IMR-90 (cell line): Measurements from ENCODE around the gene MTIF3. TPM values are rescaled to one million over a fixed set of nuclear protein-coding genes. Genes with fewer than 3 reads are reported as not detected.

Experiments
- ATAC-seq: fragments of 200-7000 bp; cut with Tn5 transposase; 2 replicates; pipeline ENCODE4 v1.9.1; 2020; ENCODE audit warnings: low read depth, mild to moderate bottlenecking, moderate library complexity
- BruUV-seq: library from RNA; stranded (reverse); fragments of 400-500 nt; replicated peaks from 2 replicates; lab custom pipeline; 2021; lab: Mats Ljungman, UMichigan
- CTCF ChIA-PET: fragments of 300-600 bp; formaldehyde crosslinking; extraction: SDS; loops from one replicate; lab custom pipeline; 2021; ENCODE audit warnings: antibody characterized with exemption; lab: Yijun Ruan, JAX
- POLR2A ChIA-PET: fragments of 300-600 bp; sonication (Branson Sonifier 250); formaldehyde crosslinking; loops from one replicate; lab custom pipeline; 2022; ENCODE audit warnings: antibody characterized with exemption; ENCODE audit not compliant: unreplicated experiment; lab: Charles Lee
- DNase-seq: peaks from one replicate; pipeline ENCODE4 v3.0.0; 2013
- H2AFZ ChIP-seq: replicated peaks from 2 replicates; pipeline ENCODE3; 2013; ENCODE audit warnings: low read length, mild to moderate bottlenecking; ENCODE audit not compliant: poor library complexity
- H2AK5ac ChIP-seq: 2 replicates; pipeline ENCODE4 v1.6.1; 2013; ENCODE audit warnings: low read depth, low read length, inconsistent platforms
- H2AK9ac ChIP-seq: replicated peaks from 2 replicates; pipeline ENCODE3; 2013; ENCODE audit warnings: mild to moderate bottlenecking, low read depth, low read length, moderate library complexity; ENCODE audit not compliant: poor library complexity
- H2BK120ac ChIP-seq: 2 replicates; pipeline ENCODE4 v1.6.1; 2013; ENCODE audit warnings: low read depth, low read length, inconsistent platforms
- H2BK15ac ChIP-seq: 3 replicates; pipeline ENCODE4 v1.6.1; 2013; ENCODE audit warnings: low read depth, low read length, inconsistent platforms
- H2BK20ac ChIP-seq: 2 replicates; pipeline ENCODE4 v1.6.1; 2013; ENCODE audit warnings: low read depth, mild to moderate bottlenecking, inconsistent platforms, low read length, moderate library complexity
- H2BK5ac ChIP-seq: 2 replicates; pipeline ENCODE4 v1.6.1; 2013; ENCODE audit warnings: mild to moderate bottlenecking, low read depth, low read length, inconsistent platforms; ENCODE audit not compliant: poor library complexity, severe bottlenecking
- H3K14ac ChIP-seq: replicated peaks from 2 replicates; pipeline ENCODE4 v1.6.1; 2013; ENCODE audit warnings: low read depth, low read length, inconsistent platforms
- H3K18ac ChIP-seq: 2 replicates; pipeline ENCODE4 v1.6.1; 2013; ENCODE audit warnings: low read depth, low read length, control low read depth
- H3K23ac ChIP-seq: 2 replicates; pipeline ENCODE4 v1.6.1; 2013; ENCODE audit warnings: low read depth, low read length, inconsistent platforms
- H3K27ac ChIP-seq: 2 replicates; pipeline ENCODE4 v1.5.1; 2013; ENCODE audit warnings: mild to moderate bottlenecking, control low read depth, low read length; ENCODE audit not compliant: insufficient read depth
- H3K27me3 ChIP-seq: 2 replicates; pipeline ENCODE4 v1.6.1; 2013; ENCODE audit warnings: low read length; ENCODE audit not compliant: control insufficient read depth, insufficient read depth
- H3K36me3 ChIP-seq: 2 replicates; pipeline ENCODE4 v1.6.1; 2013; ENCODE audit warnings: low read length, mixed read lengths; ENCODE audit not compliant: control insufficient read depth, insufficient read depth
- H3K4ac ChIP-seq: 2 replicates; pipeline ENCODE4 v1.6.1; 2013; ENCODE audit warnings: low read depth, low read length, inconsistent platforms
- H3K4me1 ChIP-seq: 2 replicates; pipeline ENCODE4 v1.6.1; 2013; ENCODE audit warnings: low read length, mixed read lengths; ENCODE audit not compliant: control insufficient read depth, insufficient read depth
- H3K4me2 ChIP-seq: 2 replicates; pipeline ENCODE4 v1.6.1; 2013; ENCODE audit warnings: low read depth, mild to moderate bottlenecking, control low read depth, low read length, moderate library complexity
- H3K4me3 ChIP-seq: 2 replicates; pipeline ENCODE4 v1.5.1; 2013; ENCODE audit warnings: low read depth, mild to moderate bottlenecking, control low read depth, low read length, moderate library complexity; ENCODE audit not compliant: insufficient read depth
- H3K56ac ChIP-seq: 2 replicates; pipeline ENCODE4 v1.6.1; 2013; ENCODE audit warnings: low read length, inconsistent platforms; ENCODE audit not compliant: insufficient read depth; ENCODE audit errors: extremely low read depth
- H3K79me1 ChIP-seq, 2 experiments: 2 replicates each; pipeline ENCODE4 v1.6.1; 2013; ENCODE audit warnings: low read length in 2 of 2, inconsistent platforms in 1 of 2, low read depth in 1 of 2
- H3K9ac ChIP-seq: 2 replicates; pipeline ENCODE4 v1.6.1; 2013; ENCODE audit warnings: low read depth, low read length, control low read depth
- H3K9me1 ChIP-seq: 2 replicates; pipeline ENCODE4 v1.6.1; 2013; ENCODE audit warnings: low read length, inconsistent platforms; ENCODE audit not compliant: insufficient read depth
- H3K9me3 ChIP-seq: 2 replicates; pipeline ENCODE4 v1.6.1; 2013; ENCODE audit warnings: low read length; ENCODE audit not compliant: control insufficient read depth, insufficient read depth
- H4K20me1 ChIP-seq: 2 replicates; pipeline ENCODE4 v1.6.1; 2013; ENCODE audit warnings: low read length, inconsistent platforms; ENCODE audit not compliant: insufficient read depth
- H4K5ac ChIP-seq: 2 replicates; pipeline ENCODE4 v1.6.1; 2013; ENCODE audit warnings: mild to moderate bottlenecking, low read depth, low read length, control low read depth
- H4K8ac ChIP-seq, 2 experiments: 2 replicates each; pipeline ENCODE4 v1.6.1; 2013; ENCODE audit warnings: low read depth in 2 of 2, low read length in 2 of 2, control low read depth in 1 of 2, inconsistent platforms in 1 of 2
- H4K91ac ChIP-seq: 2 replicates; pipeline ENCODE4 v1.6.1; 2013; ENCODE audit warnings: low read depth, low read length, inconsistent platforms; ENCODE audit not compliant: insufficient read depth
- BHLHE40 ChIP-seq: fragments of 150-350 bp; IDR thresholded peaks from 2 replicates; pipeline ENCODE4 v1.6.1; 2016; ENCODE audit warnings: mild to moderate bottlenecking, low read depth, low read length
- CEBPB ChIP-seq: IDR thresholded peaks from 2 replicates; pipeline ENCODE4 v1.6.1; 2012; ENCODE audit warnings: low read depth, low read length, improper control_type of control experiment
- CHD1 ChIP-seq: IDR thresholded peaks from 2 replicates; pipeline ENCODE4 v1.6.1; 2012; ENCODE audit warnings: low read depth, low read length, improper control_type of control experiment
- CTCF ChIP-seq: conservative IDR thresholded peaks from 2 replicates; pipeline ENCODE4 v1.5.1; 2012; ENCODE audit warnings: mild to moderate bottlenecking, low read depth, low read length, improper control_type of control experiment
- ELK1 ChIP-seq: fragments of 150-350 bp; IDR thresholded peaks from 2 replicates; pipeline ENCODE4 v1.6.1; 2016; ENCODE audit warnings: low read depth, mild to moderate bottlenecking, low read length, moderate library complexity, borderline replicate concordance
- FOS ChIP-seq: fragments of 150-350 bp; IDR thresholded peaks from 2 replicates; pipeline ENCODE4 v1.6.1; 2016; ENCODE audit warnings: low read depth, low read length
- MAFK ChIP-seq: IDR thresholded peaks from 2 replicates; pipeline ENCODE4 v1.6.1; 2012; ENCODE audit warnings: low read depth, low read length, improper control_type of control experiment
- MAZ ChIP-seq: IDR thresholded peaks from 2 replicates; pipeline ENCODE4 v1.6.1; 2012; ENCODE audit warnings: low read depth, mild to moderate bottlenecking, low read length, improper control_type of control experiment, moderate library complexity, borderline replicate concordance
- MXI1 ChIP-seq: IDR thresholded peaks from 2 replicates; pipeline ENCODE4 v1.6.1; 2012; ENCODE audit warnings: low read depth, mild to moderate bottlenecking, low read length, moderate library complexity, borderline replicate concordance
- NFE2L2 ChIP-seq: fragments of 150-350 bp; IDR thresholded peaks from 2 replicates; pipeline ENCODE4 v1.6.1; 2016; ENCODE audit warnings: low read depth, mild to moderate bottlenecking, low read length
- POLR2A ChIP-seq: IDR thresholded peaks from 2 replicates; pipeline ENCODE4 v1.6.1; 2012; ENCODE audit warnings: mild to moderate bottlenecking, low read depth, low read length
- RAD21 ChIP-seq: IDR thresholded peaks from 2 replicates; pipeline ENCODE4 v1.6.1; 2012; ENCODE audit warnings: low read length, improper control_type of control experiment
- RCOR1 ChIP-seq: IDR thresholded peaks from 2 replicates; pipeline ENCODE4 v1.6.1; 2012; ENCODE audit warnings: mild to moderate bottlenecking, low read length, improper control_type of control experiment; ENCODE audit not compliant: insufficient replicate concordance
- RFX5 ChIP-seq: IDR thresholded peaks from 2 replicates; pipeline ENCODE4 v1.8.0; 2012; ENCODE audit warnings: low read depth, mild to moderate bottlenecking, low read length, moderate library complexity
- SMC3 ChIP-seq: fragments of 150-350 bp; IDR thresholded peaks from 2 replicates; pipeline ENCODE4 v1.6.1; 2016; ENCODE audit warnings: low read depth, mild to moderate bottlenecking, antibody characterized with exemption, low read length, moderate library complexity
- WGBS, 2 experiments: methylation state at CpG; one replicate each; pipeline versions ENCODE4 v1.1.5 to v1.1.7; 2013; ENCODE audit warnings: missing lambda C conversion rate in 2 of 2; ENCODE audit not compliant: insufficient read length in 1 of 2; ENCODE audit errors: extremely low coverage in 2 of 2; 5-methylcytosine and 5-hydroxymethylcytosine counted together
- dilution Hi-C: fragments of 300-500 bp; cut with HindIII; formaldehyde crosslinking; loops from one replicate; pipeline ENCODE4 v1.14.3; 2018; ENCODE audit warnings: low sequenced_read_pairs; ENCODE audit not compliant: unreplicated experiment
- in situ Hi-C: fragments of 300-500 bp; cut with MboI; formaldehyde crosslinking; loops from 3 replicates; pipeline ENCODE4 v1.14.3; 2019; ENCODE audit warnings: low sequenced_read_pairs, inconsistent platforms, mixed read lengths
- intact Hi-C: fragments of 100-400 bp; cut with micrococcal nuclease; formaldehyde crosslinking; loops from 2 replicates; pipeline ENCODE4 v1.10.0; 2022
- polyA plus RNA-seq, 3 experiments: library from polyadenylated mRNA; depleted of rRNA; stranded (reverse); fragments of >200 nt; gene quantifications; 2 replicates each; pipeline ENCODE4 v1.2.3, GENCODE V29; 2012; ENCODE audit warnings: low replicate concordance in 1 of 3
- total RNA-seq: library from RNA; depleted of rRNA; stranded (reverse); fragments of >200 nt; gene quantifications from 2 replicates; pipeline ENCODE4 v1.2.3, GENCODE V29; 2012
- TF ChIP-seq, protein P1 (sequence below): fragments of 150-350 bp; IDR thresholded peaks from 2 replicates; pipeline ENCODE4 v1.6.1; 2017; ENCODE audit warnings: mild to moderate bottlenecking, antibody characterized with exemption, low read length, low read depth

MTIF3 gene
- total and polyA plus RNA-seq, 2 of the 4 experiments (the other 2 are of a cell fraction), result 31.7 to 41.0 TPM

GRCh38 chr13:27472941-27473340 lies 22.6 kb upstream of the MTIF3 start:
- Histone ChIP-seq H4K91ac (no peak overlapping the region), H3K36me3 (no peaks in the 10 kb centered on the region), H3K18ac (no peak overlapping the region), H2BK5ac (no peak overlapping the region), H4K20me1 (no peaks in the 10 kb centered on the region), H3K9me1 (no peaks in the 10 kb centered on the region), H2AFZ (no peak overlapping the region), H4K5ac (no peak overlapping the region), H3K9ac (no peak overlapping the region), H3K23ac (no peak overlapping the region), H3K4me2 (no peak overlapping the region), H2AK9ac (no peak overlapping the region), H4K8ac (no peak overlapping the region), H2BK15ac (no peak overlapping the region), H3K9me3 (no peaks in the 10 kb centered on the region), H3K56ac (no peak overlapping the region), H3K14ac (no peak overlapping the region), H3K4me3 (no peak overlapping the region), H3K79me1 (no peaks in the 10 kb centered on the region), H2AK5ac (no peak overlapping the region), H2BK20ac (no peak overlapping the region), H3K4ac (no peak overlapping the region), H3K4me1 (no peaks in the 10 kb centered on the region), H2BK120ac (no peak overlapping the region), H3K27me3 (peaks cover 10% of the 10 kb centered on the region), H3K27ac (no peak overlapping the region)
- in situ Hi-C loops (no loop called here), dilution Hi-C loops (no loop called here), intact Hi-C loops (no loop called here)
- ATAC-seq, result no peak
- DNase-seq, result no peak
- POLR2A ChIA-PET, result no interaction called here
- TF ChIP-seq RFX5 (no peak), MXI1 (no peak), BHLHE40 (no peak), MAFK (no peak), SMC3 (no peak), POLR2A (no peak), RAD21 (no peak), RCOR1 (no peak), CHD1 (no peak), CTCF (no peak), NFE2L2 (no peak), CEBPB (no peak), FOS (no peak), ELK1 (no peak), MAZ (no peak)
- TF ChIP-seq, protein P1, sequence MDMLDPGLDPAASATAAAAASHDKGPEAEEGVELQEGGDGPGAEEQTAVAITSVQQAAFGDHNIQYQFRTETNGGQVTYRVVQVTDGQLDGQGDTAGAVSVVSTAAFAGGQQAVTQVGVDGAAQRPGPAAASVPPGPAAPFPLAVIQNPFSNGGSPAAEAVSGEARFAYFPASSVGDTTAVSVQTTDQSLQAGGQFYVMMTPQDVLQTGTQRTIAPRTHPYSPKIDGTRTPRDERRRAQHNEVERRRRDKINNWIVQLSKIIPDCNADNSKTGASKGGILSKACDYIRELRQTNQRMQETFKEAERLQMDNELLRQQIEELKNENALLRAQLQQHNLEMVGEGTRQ, result no peak
- WGBS, 2 experiments, result no CpG with 5 or more reads among the region's 3 CpGs
- CTCF ChIA-PET, result no interaction called here
- no TSS peak for BruUV-seq
